GM23248 (cell line): ENCODE results near the gene GPR17.

Experiments
- EZH2 ChIP-seq: fragments of 200-600 bp; sonication (generic); IDR thresholded peaks from 2 replicates; pipeline ENCODE4 v1.6.1; 2018; ENCODE audit warnings: antibody characterized with exemption, mild to moderate bottlenecking; ENCODE audit not compliant: insufficient read depth, poor library complexity, severe bottlenecking
- EZH2phosphoT487 ChIP-seq: fragments of 200-600 bp; sonication (generic); IDR thresholded peaks from 2 replicates; pipeline ENCODE4 v1.6.1; 2018; ENCODE audit warnings: antibody characterized with exemption, moderate library complexity, mild to moderate bottlenecking, low read depth; ENCODE audit not compliant: insufficient read depth

GRCh38 chr2:127685410-127686080 lies 39.6 kb downstream of the GPR17 start:
- TF ChIP-seq EZH2 = no peak
- TF ChIP-seq EZH2phosphoT487 = no peak
